Spleen (tissue), 7 donors: ENCODE data around the gene PPP1R15B.

Source experiments
- POLR2A ChIP-seq, 3 donors: fragments of 450-650 bp; IDR thresholded peaks; one replicate each; pipeline ENCODE4 v1.5.1; 2017; ENCODE audit warnings: antibody characterized with exemption in 3 of 3, mild to moderate bottlenecking in 1 of 3
- POLR2AphosphoS5 ChIP-seq, 3 donors: sonication (generic); formaldehyde crosslinking; IDR thresholded peaks; one replicate each; pipeline ENCODE4 v1.5.1; 2017; ENCODE audit warnings: antibody characterized with exemption in 3 of 3
- TF ChIP-seq, protein P1 (sequence below), 11 experiments: fragments of 200-600 bp in 7 of 11; fragments of 450-650 bp in 4 of 11; sonication (generic) in 4 of 11; IDR thresholded peaks in 8 of 11; conservative IDR thresholded peaks in 3 of 11; 1 replicate in 7 of 11; 2 replicates in 4 of 11; pipeline versions ENCODE4 v1.4.0 to v1.8.0; 2016 to 2021; ENCODE audit warnings: antibody characterized with exemption in 11 of 11, inconsistent platforms in 4 of 11, mild to moderate bottlenecking in 1 of 11
- donor health status: DM: no; HTN: no; CAD: no; lungs with moderate emphysema.
- donor health status: DM: no; HTN: no; CAD: no.
- donor health status: DM: no; HTN: no; CAD: no.

DNA sequence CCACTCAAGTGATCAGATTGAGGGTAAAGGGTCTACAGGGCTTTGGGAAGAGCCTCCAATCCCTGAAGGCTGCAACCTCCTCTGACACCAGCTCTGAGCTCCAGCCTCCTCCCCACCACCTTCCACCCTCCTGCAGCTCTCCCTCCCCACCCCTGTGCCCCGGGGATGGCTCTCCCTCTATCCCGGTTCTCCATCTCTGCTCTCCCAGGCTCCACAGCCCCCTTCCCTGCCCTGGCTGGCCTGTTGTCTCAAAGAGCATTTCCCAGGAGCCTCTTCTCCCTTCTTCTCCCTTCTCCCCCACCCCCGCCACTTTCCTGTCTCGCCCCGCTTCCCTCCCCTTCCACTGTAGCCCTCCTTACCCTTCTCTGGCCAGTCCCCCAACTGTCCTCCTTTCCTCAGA, 53.0 kb downstream of the PPP1R15B start:
- TF ChIP-seq POLR2AphosphoS5 (IDR thresholded peaks at IDR 0.05) (no peak), POLR2A (IDR thresholded peaks at IDR 0.05) (no peak)
- TF ChIP-seq, protein P1, sequence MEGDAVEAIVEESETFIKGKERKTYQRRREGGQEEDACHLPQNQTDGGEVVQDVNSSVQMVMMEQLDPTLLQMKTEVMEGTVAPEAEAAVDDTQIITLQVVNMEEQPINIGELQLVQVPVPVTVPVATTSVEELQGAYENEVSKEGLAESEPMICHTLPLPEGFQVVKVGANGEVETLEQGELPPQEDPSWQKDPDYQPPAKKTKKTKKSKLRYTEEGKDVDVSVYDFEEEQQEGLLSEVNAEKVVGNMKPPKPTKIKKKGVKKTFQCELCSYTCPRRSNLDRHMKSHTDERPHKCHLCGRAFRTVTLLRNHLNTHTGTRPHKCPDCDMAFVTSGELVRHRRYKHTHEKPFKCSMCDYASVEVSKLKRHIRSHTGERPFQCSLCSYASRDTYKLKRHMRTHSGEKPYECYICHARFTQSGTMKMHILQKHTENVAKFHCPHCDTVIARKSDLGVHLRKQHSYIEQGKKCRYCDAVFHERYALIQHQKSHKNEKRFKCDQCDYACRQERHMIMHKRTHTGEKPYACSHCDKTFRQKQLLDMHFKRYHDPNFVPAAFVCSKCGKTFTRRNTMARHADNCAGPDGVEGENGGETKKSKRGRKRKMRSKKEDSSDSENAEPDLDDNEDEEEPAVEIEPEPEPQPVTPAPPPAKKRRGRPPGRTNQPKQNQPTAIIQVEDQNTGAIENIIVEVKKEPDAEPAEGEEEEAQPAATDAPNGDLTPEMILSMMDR (IDR thresholded peaks at IDR 0.05 in 8 of 11, conservative IDR thresholded peaks at IDR 0.05 in 3 of 11) = no peak
